ENCODE results near the gene C6orf118.

The C6orf118 gene

GRCh38 chr6:165243801-165244200, 65.6 kb downstream of the C6orf118 start:
- no peak for DNase-seq

GRCh38 chr6:165236326-165236725, 73.1 kb downstream of the C6orf118 start:
- DNase-seq: no peak

DNA sequence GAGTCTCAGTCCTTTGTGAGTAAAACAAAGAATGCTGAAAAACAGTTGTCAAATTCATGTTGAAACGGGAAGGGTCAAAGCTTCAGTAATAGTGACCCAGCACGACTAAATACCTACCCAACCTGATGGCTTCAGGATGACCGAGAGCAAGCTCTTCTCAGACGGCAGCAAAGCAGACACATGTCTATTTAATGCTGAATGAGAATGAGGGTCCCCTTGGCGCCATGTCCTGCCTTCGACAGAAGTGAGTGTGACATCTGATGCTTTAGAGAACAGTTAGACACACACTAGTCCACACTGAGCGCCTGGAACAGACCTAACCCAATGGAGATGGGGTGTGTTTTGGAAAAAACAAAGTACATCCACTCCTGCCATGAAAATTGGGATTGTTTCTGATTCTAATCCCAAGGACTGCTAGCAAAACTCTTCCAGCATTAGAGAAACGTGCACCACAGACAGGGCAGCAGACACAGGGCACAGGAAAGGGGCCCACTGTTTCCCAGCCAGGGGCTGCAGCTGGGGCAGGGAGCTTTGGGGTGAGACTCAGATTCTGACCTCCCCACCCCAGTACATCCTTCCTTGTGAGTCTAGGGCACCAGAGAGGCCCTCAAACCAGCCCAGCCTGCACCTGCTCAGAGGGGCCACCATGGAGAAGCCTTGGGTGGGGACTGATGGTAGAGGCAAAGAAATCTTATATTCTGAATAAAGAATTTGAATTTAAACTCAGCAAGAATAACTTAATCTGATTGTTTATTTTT, 76.5 kb downstream of the C6orf118 start:
- no peak for DNase-seq

DNA sequence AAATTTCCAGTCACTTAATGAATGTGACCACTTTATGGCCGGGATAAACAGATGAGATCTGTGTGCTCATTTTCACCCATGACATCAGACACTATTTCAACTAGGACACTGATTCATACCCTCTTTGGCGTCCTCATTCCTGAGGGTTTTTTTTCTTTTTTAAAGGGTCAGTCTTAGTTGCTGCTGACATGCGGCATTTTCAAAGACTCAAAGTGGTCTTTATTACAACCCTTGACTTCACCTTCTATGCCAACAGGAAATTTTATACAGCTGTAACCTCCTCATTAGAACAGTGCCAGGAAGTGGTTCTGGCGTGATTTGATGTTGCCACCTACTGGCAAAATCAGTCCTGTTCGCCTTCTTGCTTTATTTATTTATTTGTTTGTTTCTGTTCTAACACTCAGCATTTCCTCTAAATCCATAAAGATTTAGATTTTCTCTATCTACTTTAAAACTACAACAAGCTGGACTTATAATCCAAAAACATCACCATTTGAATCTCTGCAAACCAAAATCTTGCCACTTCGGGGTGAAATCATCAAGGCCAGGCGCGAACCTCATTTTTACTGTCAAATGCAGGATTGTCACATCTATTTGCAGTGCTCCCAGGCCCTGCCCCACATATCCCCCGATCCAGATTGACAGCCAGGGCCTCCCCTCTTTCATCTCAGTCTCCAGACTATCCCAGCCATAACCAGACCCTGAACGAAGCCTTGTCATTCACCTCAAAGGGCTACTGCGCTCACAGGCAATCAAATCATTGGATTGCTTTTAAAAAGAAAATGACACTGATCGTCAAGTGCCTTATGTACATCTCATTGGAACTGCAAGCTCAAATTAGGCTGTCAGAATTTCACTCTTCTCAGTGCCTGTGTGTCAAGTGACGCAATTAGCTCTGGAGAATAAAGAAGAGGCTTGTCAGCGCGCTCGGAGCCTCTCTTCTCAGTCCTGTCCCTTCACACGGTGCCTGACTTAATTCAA, 77.5 kb downstream of the C6orf118 start:
- DNase-seq: no peak

GRCh38 chr6:165231177-165231576, 78.2 kb downstream of the C6orf118 start:
- no peak for DNase-seq

Data from stimulated activated CD4-positive, alpha-beta T cell treated with anti-CD3 and anti-CD28 coated beads, Interleukin-12 subunit alpha, Interleukin-12 subunit beta, amount 100 ng/mL, for 4 hours (primary cell).